Measurements from ENCODE around the gene TSHB.

DNA sequence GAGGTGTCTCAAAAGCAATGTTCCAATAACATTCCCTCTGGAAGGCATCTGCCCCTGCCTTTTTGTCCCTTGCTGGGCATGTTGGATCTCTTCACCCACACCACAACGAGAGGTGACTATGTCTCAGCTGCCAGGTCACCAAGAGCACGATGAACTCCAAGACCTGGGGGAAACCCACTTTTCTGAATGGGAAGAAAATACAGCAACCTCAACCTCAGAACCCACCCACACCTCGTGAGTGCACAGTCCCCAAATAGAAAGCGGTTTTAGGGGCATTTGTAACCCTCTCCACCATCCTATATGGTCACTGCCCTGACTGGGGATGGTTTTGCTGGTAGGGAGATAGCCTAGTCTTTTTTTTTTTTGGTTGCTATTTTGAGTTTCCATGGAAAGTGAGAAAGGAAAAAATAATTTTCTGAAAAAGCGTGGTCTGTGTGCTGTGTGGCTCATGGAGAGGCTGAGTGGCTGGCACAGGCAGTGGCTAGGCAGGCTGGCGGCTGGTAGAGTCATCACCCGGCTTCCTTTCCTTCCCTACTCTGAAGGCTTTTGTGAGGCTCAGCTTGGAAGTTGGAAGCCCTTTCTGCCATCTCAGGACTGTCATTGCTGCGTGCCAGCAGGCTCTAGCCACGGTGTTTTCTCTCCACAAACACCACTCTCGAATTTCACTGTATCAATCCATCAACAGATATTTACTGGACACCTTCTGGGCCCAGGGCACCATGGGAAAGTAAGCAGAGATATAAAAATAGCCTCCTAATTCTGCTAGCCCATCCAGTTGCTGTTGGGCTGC, 43.9 kb downstream of the TSHB start:
- TF ChIP-seq EZH2 (IDR thresholded peaks at IDR 0.05; ENCODE audit: low read length, missing control alignments): no peak
- TF ChIP-seq, protein P1, sequence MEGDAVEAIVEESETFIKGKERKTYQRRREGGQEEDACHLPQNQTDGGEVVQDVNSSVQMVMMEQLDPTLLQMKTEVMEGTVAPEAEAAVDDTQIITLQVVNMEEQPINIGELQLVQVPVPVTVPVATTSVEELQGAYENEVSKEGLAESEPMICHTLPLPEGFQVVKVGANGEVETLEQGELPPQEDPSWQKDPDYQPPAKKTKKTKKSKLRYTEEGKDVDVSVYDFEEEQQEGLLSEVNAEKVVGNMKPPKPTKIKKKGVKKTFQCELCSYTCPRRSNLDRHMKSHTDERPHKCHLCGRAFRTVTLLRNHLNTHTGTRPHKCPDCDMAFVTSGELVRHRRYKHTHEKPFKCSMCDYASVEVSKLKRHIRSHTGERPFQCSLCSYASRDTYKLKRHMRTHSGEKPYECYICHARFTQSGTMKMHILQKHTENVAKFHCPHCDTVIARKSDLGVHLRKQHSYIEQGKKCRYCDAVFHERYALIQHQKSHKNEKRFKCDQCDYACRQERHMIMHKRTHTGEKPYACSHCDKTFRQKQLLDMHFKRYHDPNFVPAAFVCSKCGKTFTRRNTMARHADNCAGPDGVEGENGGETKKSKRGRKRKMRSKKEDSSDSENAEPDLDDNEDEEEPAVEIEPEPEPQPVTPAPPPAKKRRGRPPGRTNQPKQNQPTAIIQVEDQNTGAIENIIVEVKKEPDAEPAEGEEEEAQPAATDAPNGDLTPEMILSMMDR (conservative IDR thresholded peaks at IDR 0.05 in 1 of 2, IDR thresholded peaks at IDR 0.05 in 1 of 2; ENCODE audit: low read depth in 1 of 2, low read length in 2 of 2): no peak
